HG02759 (cell line): Measurements from ENCODE around the gene MX2.
"Not testable (repeated sequence)": the region's sequence is repeated elsewhere in the genome, so short reads cannot be mapped to it uniquely, and the experiment has no call there.

Source experiments
- ATAC-seq: cut with Tn5 transposase; IDR thresholded peaks from one replicate; pipeline ENCODE4 v1.9.1; 2021; ENCODE audit warnings: mild to moderate bottlenecking, moderate library complexity; ENCODE audit not compliant: unreplicated experiment

The MX2 gene

GRCh38 chr21:41410767-41411448 is 49.1 kb downstream of the MX2 start:
- ATAC-seq = no peak

GRCh38 chr21:41411449-41412089 is 49.7 kb downstream of the MX2 start:
- ATAC-seq = no peak

- ATAC-seq = not testable (repeated sequence)
Observed at GRCh38 chr21:41417505-41417904, 55.7 kb downstream of the MX2 start.

DNA sequence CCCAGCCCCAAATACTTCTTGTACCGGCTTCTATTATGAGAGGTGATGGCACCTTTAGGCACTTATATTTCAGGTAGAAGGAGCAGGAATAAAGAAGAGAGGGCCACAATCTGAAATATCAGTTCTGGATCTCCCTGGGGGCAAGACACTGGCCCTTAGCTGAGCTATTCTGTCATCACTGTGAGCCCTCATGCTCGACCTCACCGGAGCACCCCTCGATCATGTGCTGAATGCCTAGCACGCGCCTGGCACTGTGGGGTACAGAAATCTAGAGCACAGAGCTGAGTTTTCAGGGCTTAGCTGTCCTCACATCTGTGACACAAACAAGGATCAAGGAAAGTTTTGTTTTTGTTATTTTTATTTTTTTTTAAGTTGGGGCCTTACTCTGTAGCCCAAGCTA is 56.6 kb downstream of the MX2 start:
- ATAC-seq = no peak

DNA sequence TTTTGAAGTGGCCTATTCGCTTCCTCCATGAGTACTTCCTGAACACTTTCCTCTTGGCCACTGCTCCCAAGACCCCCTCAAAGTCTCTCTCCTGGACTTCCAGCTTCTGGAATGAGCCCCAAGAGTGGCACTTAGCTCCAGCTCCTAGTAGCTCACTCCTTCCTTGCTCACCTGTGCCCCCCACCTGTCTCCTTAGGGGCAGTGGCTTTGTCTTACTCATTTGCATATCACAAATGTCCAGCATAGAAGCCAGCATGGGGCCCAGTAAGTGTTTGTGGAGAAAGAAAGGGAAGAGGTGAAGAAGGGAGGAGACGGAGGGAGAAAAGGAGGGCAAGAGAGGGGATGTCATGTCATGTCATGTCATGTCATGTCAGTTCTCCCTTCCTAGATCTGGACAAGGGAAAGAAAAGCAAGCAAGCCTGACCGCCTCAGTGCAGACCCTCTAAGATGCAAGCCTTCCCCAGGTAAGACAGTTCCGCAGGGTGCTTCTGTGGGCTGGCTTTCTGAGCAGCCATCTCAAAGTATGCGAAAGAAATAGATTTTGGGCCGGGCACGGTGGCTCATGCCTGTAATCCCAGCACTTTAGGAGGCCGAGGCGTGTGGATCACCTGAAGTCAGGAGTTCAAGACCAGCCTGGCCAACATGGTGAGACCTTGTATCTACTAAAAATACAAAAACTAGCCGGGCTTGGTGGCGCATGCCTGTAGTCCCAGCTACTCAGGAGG is 57.3 kb downstream of the MX2 start:
- ATAC-seq = no peak

DNA sequence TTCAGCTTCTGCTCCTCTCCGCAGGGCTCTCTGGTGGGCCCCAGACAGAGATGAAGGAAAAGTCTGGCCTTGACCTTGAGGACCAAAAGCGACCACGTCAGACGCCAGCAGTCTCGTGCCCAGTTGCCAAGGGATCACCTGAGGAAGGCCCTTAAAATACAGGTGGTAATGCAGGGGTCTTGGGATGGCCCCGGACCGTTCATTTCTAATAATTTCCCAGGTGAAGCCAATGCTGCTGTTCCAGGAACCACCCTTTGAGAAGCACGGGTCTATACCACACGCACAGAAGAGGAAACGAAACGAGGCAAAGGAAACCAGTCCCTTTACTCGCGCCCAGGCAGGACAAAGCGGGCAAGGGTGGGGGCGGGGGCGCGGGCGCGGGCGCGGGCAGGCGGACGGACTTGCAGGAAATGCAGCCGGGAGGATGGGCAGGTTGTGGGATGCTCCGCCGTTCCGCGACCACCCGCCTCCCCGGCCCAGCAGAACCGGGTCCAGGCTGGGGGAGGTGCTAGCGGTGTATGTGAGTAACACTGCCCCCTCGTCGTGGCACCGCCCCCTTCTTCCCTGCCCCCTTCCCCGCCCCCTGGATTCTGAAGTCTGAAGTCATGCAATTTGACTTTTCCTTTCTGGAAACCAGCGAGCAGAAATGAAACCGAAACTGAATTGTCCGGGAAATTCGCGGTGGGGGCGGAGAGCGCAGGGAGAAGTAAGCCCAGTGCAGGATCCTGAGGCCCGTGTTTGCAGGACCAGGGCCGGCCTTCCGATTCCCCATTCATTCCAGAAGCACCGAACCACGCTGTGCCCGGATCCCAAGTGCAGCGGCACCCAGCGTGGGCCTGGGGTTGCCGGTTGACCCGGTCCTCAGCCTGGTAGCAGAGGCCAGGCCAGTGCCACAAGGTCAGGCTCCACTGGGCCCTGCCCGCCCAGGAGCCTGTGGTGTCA is 58.4 kb downstream of the MX2 start:
- peak; percentile 77 for ATAC-seq

DNA sequence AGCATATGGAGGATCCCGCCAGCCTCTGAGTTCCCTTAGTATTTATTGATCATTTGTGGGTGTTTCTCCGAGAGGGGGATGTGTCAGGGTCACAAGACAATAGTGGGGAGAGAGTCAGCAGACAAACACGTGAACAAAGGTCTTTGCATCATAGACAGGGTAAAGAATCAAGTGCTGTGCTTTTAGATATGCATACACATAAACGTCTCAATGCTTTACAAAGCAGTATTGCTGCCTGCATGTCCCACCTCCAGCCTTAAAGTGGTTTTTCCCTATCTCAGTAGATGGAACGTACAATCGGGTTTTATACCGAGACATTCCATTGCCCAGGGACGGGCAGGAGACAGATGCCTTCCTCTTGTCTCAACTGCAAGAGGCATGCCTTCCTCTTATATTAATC is 59.2 kb downstream of the MX2 start:
- not testable (repeated sequence) for ATAC-seq

DNA sequence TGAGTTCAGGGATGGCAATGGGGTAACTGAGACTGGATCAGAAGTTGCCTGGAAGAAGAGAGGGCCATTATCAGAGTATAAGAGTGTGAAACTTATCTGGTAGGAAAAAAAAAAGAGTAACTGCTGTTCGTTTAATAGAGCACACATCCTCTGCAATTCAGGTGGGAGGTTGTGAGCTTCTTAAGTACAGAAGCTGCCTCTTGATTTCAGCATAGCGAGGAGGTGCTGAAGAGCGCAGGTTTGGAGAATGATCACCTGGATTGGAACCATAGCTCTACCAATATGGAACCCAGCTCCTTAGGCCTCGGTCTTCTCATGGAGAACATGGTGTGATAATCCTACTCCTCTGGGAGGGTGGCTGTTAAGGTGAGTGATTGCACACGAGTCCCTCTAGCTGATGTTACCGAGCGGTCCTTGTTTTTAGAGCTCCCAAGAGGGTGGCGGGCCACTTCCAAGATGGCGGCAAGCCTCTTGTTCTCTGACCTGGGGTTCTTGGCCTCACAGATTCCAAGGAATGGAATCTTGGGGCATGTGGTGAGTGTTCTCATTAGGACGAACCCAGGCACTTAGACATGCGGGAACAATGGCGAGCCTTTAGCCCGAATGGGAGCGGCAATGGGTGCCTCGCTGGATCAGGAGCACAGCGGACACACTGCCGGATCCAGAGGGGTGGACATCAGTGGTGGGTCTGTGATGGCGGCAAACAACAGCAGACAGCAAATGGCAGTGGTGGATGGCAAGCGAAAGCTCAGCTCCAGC is 60.9 kb downstream of the MX2 start:
- ATAC-seq = no peak

- ATAC-seq = not testable (repeated sequence)
Observed at GRCh38 chr21:41423305-41423636, 61.4 kb downstream of the MX2 start.

- no peak for ATAC-seq
Observed at GRCh38 chr21:41425588-41425953, 63.7 kb downstream of the MX2 start.

GRCh38 chr21:41425954-41426675 is 64.3 kb downstream of the MX2 start, which contains the start of gene MX1:
Gene MX1, plus strand, starts transcription at chr21:41426239. Its CDS starts 5,832 bp downstream, at chr21:41432071.
- peak; percentile 91 for ATAC-seq

DNA sequence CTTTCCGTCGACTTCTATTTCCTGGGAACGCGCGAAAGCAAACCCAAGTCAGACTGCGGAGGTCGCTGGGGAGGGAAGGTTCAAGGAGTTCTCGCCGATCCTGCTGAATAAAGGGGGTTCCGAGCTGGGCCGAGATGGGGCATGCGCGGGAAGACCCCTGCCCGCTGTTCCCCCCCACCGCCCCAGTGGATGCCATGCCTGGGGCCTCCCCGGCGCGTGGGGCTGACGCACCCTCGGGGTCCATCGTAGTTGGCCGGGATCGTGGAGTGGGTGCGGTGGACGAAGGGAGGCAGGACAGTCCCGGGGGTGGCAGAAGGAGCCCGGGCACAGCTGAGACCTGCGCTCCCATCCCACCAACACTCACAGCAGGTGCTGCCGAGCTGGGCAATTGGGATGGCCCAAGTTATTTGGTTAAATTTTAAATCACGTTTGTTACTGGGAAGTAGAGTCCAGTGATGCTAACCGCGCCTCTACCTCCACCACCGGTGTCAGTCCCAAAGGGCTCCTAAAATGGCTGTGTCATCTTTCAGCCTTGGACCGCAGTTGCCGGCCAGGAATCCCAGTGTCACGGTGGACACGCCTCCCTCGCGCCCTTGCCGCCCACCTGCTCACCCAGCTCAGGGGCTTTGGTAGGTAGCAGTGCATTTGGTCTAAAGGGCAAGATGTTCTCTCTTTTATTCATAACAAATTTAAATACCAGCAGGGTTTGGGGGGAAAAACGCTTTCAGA is 65.0 kb downstream of the MX2 start:
- ATAC-seq = no peak

DNA sequence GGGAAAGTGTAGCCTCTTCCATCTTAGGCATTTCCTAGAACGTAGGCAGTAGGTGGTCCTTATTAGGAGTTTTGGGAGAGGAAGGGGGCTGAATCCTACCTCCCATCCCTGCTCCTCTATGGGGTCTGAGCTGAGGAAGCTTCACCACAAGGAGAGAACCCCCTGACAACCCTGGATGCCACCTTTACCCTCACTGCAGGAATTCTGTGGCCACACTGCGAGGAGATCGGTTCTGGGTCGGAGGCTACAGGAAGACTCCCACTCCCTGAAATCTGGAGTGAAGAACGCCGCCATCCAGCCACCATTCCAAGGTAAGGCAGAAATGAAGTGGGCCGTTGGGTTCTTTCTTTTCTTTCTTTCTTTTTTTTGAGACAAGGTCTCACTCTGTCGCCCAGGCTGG is 65.7 kb downstream of the MX2 start:
- ATAC-seq = no peak

DNA sequence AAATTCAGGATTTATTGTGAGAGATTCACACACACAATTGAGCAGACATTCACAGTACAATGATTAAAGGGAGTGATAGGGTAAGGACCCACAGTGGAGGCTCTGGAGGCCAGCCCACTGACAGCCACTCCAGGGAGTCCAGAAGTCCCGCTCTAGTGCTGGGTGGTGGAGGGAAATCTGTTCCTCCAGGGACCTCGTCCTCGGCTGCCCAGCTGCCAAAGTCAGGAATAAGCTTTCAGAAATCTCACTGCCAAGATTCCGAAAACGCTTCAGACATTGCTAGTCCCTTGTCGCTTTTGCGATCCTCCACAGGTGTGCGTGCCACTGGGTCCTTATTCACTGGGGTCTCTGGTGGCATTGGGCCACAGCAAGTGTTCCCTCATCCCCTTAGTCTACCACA is 66.5 kb downstream of the MX2 start:
- no peak for ATAC-seq

DNA sequence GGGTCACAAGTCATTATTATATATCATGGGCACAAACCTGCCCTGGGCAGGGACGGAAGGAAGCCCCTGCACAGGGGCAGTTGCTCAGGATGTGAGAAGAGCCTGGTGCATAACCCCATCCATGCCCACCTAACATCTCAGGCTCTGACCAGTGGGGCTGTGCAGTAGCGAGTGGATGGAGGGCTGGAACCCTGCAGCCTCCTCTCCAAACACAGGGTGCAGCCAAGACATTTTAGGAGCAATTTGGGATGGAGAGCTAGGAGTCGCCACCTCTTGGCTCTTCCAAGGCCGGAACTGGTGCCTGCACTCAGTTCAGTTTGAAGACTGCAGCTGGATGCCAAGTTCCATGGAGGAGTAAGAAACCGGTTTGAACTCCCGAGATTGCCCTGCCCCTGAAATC is 67.0 kb downstream of the MX2 start:
- no peak for ATAC-seq

DNA sequence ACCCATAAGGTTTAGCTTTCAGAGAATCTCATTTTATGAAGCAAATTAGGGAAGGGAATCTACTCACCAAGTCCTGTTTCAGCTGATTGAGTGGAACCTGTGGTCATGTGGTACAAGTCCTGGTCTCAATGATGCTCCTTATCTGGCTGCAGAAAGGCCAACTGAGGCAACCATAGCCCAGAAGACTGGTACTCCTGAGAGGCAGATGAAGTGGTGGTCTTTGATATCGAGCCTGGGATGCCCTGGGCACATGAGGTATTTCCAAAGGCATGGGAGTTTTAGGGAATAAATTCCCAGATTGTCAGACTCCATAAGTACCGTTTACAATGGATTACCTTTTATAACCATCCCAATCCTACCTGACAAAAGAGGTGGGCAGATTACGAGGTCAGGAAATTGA is 67.5 kb downstream of the MX2 start:
- no peak for ATAC-seq

- ATAC-seq = no peak
Observed at GRCh38 chr21:41429925-41430491, 68.2 kb downstream of the MX2 start.

DNA sequence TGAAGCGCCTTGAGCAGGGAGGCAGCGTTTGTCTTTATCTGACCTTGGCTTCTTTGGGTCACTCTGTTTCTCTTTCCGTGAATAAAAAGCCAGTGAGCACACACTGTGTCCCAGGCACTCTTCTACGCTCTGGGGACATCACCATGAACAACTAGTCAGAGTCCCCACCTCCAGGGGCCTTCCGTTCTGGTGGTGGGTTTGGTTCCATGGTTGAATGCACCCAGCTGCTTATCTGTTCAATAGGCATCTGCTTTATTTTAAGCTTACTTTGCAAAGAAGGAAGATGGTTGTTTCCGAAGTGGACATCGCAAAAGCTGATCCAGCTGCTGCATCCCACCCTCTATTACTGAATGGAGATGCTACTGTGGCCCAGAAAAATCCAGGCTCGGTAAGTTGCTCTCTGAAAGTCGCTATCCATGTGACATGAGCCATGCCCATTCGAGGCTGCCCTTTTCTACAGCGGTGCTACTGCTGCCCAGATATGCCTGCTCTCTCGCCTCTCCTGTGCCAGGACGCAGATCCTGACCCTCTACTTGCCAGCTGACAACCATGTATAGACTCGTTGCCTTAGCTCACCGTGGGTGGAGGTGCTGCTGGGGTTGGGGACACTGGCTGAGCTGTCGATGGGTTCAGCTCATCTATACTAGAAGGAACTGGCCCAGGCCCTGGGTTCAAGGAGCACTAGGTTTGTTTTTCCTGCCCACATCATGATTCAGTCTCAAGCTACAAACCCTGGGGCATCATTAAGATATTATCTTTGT is 70.1 kb downstream of the MX2 start:
- ATAC-seq = peak; percentile 92
